H9 (cell line): ENCODE measurements around the gene TACC2. TPM values are rescaled to one million over a fixed set of nuclear protein-coding genes. Genes with fewer than 3 reads are reported as not detected.

ENCODE experiments used
- DNase-seq: peaks from one replicate; pipeline ENCODE4 v3.0.0-alpha.2; 2017
- H2AFZ ChIP-seq: one replicate; pipeline ENCODE4 v1.6.1; 2013; ENCODE audit warnings: mild to moderate bottlenecking, low read length, control low read depth, moderate library complexity
- H2AK5ac ChIP-seq: 2 replicates; pipeline ENCODE4 v1.6.1; 2013; ENCODE audit warnings: low read length, control low read depth, mixed read lengths; ENCODE audit not compliant: insufficient read length
- H2BK120ac ChIP-seq: one replicate; pipeline ENCODE4 v1.6.1; 2013; ENCODE audit warnings: low read depth, mild to moderate bottlenecking, low read length, control low read depth, inconsistent platforms; ENCODE audit not compliant: poor library complexity, severe bottlenecking
- H2BK12ac ChIP-seq: 2 replicates; pipeline ENCODE4 v1.6.1; 2013; ENCODE audit warnings: low read length, control low read depth, mixed read lengths, low read depth; ENCODE audit not compliant: insufficient read length
- H2BK15ac ChIP-seq: 2 replicates; pipeline ENCODE4 v1.6.1; 2013; ENCODE audit warnings: low read depth, low read length, control low read depth
- H2BK20ac ChIP-seq: one replicate; pipeline ENCODE4 v1.6.1; 2013; ENCODE audit warnings: low read depth, mild to moderate bottlenecking, low read length, control low read depth, inconsistent platforms; ENCODE audit not compliant: poor library complexity, severe bottlenecking
- H2BK5ac ChIP-seq: 2 replicates; pipeline ENCODE4 v1.6.1; 2013; ENCODE audit warnings: low read length, control low read depth, mixed read lengths; ENCODE audit not compliant: insufficient read length
- H3K14ac ChIP-seq: 2 replicates; pipeline ENCODE4 v1.6.1; 2013; ENCODE audit warnings: low read length, control low read depth; ENCODE audit not compliant: insufficient read depth
- H3K18ac ChIP-seq: 2 replicates; pipeline ENCODE4 v1.6.1; 2013; ENCODE audit warnings: low read depth, mild to moderate bottlenecking, mixed read lengths, low read length, control low read depth; ENCODE audit not compliant: insufficient read length
- H3K23ac ChIP-seq: 2 replicates; pipeline ENCODE4 v1.6.1; 2013; ENCODE audit warnings: low read length, control low read depth, mixed read lengths, low read depth; ENCODE audit not compliant: insufficient read length
- H3K23me2 ChIP-seq: 2 replicates; pipeline ENCODE4 v1.6.1; 2013; ENCODE audit warnings: low read depth, mild to moderate bottlenecking, mixed read lengths, low read length, control low read depth; ENCODE audit not compliant: insufficient read length, poor library complexity, severe bottlenecking
- H3K27ac ChIP-seq: 2 replicates; pipeline ENCODE4 v1.5.1; 2013; ENCODE audit warnings: low read length, control low read depth, mixed read lengths, low read depth; ENCODE audit not compliant: insufficient read length
- H3K27me3 ChIP-seq: 2 replicates; pipeline ENCODE4 v1.6.1; 2013; ENCODE audit warnings: low read length, control low read depth, inconsistent platforms; ENCODE audit not compliant: insufficient read depth
- H3K4ac ChIP-seq: 2 replicates; pipeline ENCODE4 v1.6.1; 2013; ENCODE audit warnings: low read depth, mild to moderate bottlenecking, control low read depth, inconsistent platforms, low read length, moderate library complexity
- H3K4me1 ChIP-seq: 2 replicates; pipeline ENCODE4 v1.6.1; 2013; ENCODE audit warnings: low read length, control low read depth, inconsistent platforms; ENCODE audit not compliant: insufficient read depth
- H3K4me2 ChIP-seq: 2 replicates; pipeline ENCODE4 v1.6.1; 2013; ENCODE audit warnings: low read length, control low read depth, mixed read lengths; ENCODE audit not compliant: insufficient read length, insufficient read depth
- H3K56ac ChIP-seq: 2 replicates; pipeline ENCODE4 v1.6.1; 2013; ENCODE audit warnings: low read depth, mild to moderate bottlenecking, mixed read lengths, low read length, control low read depth; ENCODE audit not compliant: insufficient read length
- H3K79me1 ChIP-seq: 2 replicates; pipeline ENCODE4 v1.6.1; 2013; ENCODE audit warnings: low read depth, mild to moderate bottlenecking, moderate library complexity, low read length, control low read depth, inconsistent platforms; ENCODE audit not compliant: insufficient read depth, poor library complexity, severe bottlenecking
- H3K79me2 ChIP-seq: 2 replicates; pipeline ENCODE4 v1.6.1; 2013; ENCODE audit warnings: low read length, control low read depth, inconsistent platforms; ENCODE audit not compliant: insufficient read depth
- H3K9ac ChIP-seq: 2 replicates; pipeline ENCODE4 v1.6.1; 2013; ENCODE audit warnings: low read length, control low read depth, mixed read lengths; ENCODE audit not compliant: insufficient read length; ENCODE audit errors: extremely low read depth
- H3K9me3 ChIP-seq: one replicate; pipeline ENCODE4 v1.6.1; 2013; ENCODE audit warnings: low read depth, low read length, inconsistent platforms; ENCODE audit not compliant: control insufficient read depth
- H3T11ph ChIP-seq: one replicate; pipeline ENCODE4 v1.6.1; 2013; ENCODE audit warnings: mild to moderate bottlenecking, low read length, control low read depth, inconsistent platforms
- H4K20me1 ChIP-seq: one replicate; pipeline ENCODE4 v1.6.1; 2013; ENCODE audit not compliant: control insufficient read depth, insufficient read length, insufficient read depth
- H4K5ac ChIP-seq: 2 replicates; pipeline ENCODE4 v1.6.1; 2013; ENCODE audit warnings: low read depth, mild to moderate bottlenecking, mixed read lengths, low read length, control low read depth; ENCODE audit not compliant: insufficient read length
- H4K8ac ChIP-seq: replicated peaks from 2 replicates; pipeline ENCODE4 v1.6.1; 2013; ENCODE audit warnings: low read length, control low read depth, mixed read lengths, low read depth; ENCODE audit not compliant: insufficient read length
- H4K91ac ChIP-seq: 2 replicates; pipeline ENCODE4 v1.6.1; 2013; ENCODE audit warnings: low read depth, mild to moderate bottlenecking, moderate library complexity, mixed read lengths, low read length, control low read depth; ENCODE audit not compliant: insufficient read length
- H3K27ac Mint-ChIP-seq, 3 experiments: 2 replicates in 2 of 3; 3 replicates in 1 of 3; pipeline ENCODE4 v1.8.0; 2020 to 2021; ENCODE audit warnings: mixed read lengths in 3 of 3, mild to moderate bottlenecking in 1 of 3, moderate library complexity in 1 of 3
- H3K27me3 Mint-ChIP-seq: 2 replicates; pipeline ENCODE4 v1.8.0; 2021; ENCODE audit warnings: low read depth, mild to moderate bottlenecking, moderate library complexity, mixed read lengths
- H3K36me3 Mint-ChIP-seq, 3 experiments: 2 replicates in 2 of 3; 3 replicates in 1 of 3; pipeline ENCODE4 v1.8.0; 2020 to 2021; ENCODE audit warnings: low read depth in 3 of 3, mixed read lengths in 3 of 3; ENCODE audit not compliant: insufficient read depth in 1 of 3
- H3K4me1 Mint-ChIP-seq, 2 experiments: 2 replicates each; pipeline ENCODE4 v1.8.0; 2020; ENCODE audit warnings: mixed read lengths in 2 of 2
- H3K4me3 Mint-ChIP-seq, 2 experiments: 2 replicates in 1 of 2; 3 replicates in 1 of 2; pipeline ENCODE4 v1.8.0; 2020 to 2021; ENCODE audit warnings: mild to moderate bottlenecking in 2 of 2, mixed read lengths in 2 of 2, moderate library complexity in 1 of 2
- H3K9me3 Mint-ChIP-seq, 2 experiments: 2 replicates in 1 of 2; 3 replicates in 1 of 2; pipeline ENCODE4 v1.8.0; 2020; ENCODE audit warnings: mild to moderate bottlenecking in 2 of 2, mixed read lengths in 2 of 2, moderate library complexity in 1 of 2
- CTCF ChIP-seq: fragments of 200-600 bp; sonication (generic); conservative IDR thresholded peaks from 3 replicates; pipeline ENCODE4 v1.8.0; 2021; ENCODE audit warnings: antibody characterized with exemption, mild to moderate bottlenecking
- WGBS: extraction: QIAGEN DNeasy Blood & Tissue Kit; methylation state at CpG from one replicate; pipeline ENCODE4 v1.1.7; 2013; ENCODE audit warnings: missing lambda C conversion rate, low lambda C conversion rate, mixed read lengths; ENCODE audit not compliant: insufficient read length; ENCODE audit errors: extremely low coverage; 5-methylcytosine and 5-hydroxymethylcytosine counted together
- total RNA-seq: library from RNA; stranded (reverse); gene quantifications from 2 replicates; pipeline ENCODE4 v1.2.1, GENCODE V29; 2021

The TACC2 gene
- total RNA-seq, 1 experiment from 2014 or later: 58.1 TPM

- H3K27ac Mint-ChIP-seq: no peak overlapping the region
- DNase-seq: no peak
- Histone ChIP-seq H3K4ac (no peak overlapping the region), H2AK5ac (no peak overlapping the region), H3K27ac (no peak overlapping the region), H2BK20ac (no peak overlapping the region), H3K4me2 (no peak overlapping the region), H4K8ac (no peak overlapping the region), H3K23ac (no peak overlapping the region), H3T11ph (no peak overlapping the region), H3K4me1 (no peaks in the 10 kb centered on the region), H4K91ac (no peak overlapping the region), H3K18ac (no peak overlapping the region), H3K9me3 (no peaks in the 10 kb centered on the region), H3K56ac (no peak overlapping the region), H4K20me1 (no peaks in the 10 kb centered on the region), H2BK15ac (no peak overlapping the region), H3K27me3 (no peaks in the 10 kb centered on the region), H4K5ac (no peak overlapping the region), H2BK5ac (no peak overlapping the region), H2AFZ (no peak overlapping the region), H3K23me2 (no peaks in the 10 kb centered on the region), H3K79me1 (no peaks in the 10 kb centered on the region), H2BK120ac (no peak overlapping the region), H3K9ac (no peak overlapping the region), H3K14ac (no peak overlapping the region; the same call in 1 of the 2 replicates), H2BK12ac (no peak overlapping the region), H3K79me2 (no peaks in the 10 kb centered on the region)
- no CpG with 5 or more reads among the region's 15 CpGs for WGBS
- H3K36me3 Mint-ChIP-seq: no peaks in the 10 kb centered on the region; a peak in 2 of 7 replicates
- H3K9me3 Mint-ChIP-seq: no peaks in the 10 kb centered on the region
- H3K4me1 Mint-ChIP-seq: peaks cover 0 to under 1% of the 10 kb centered on the region in 2 experiments; a peak in 1 of 4 replicates
- no peak for TF ChIP-seq CTCF
- H3K27me3 Mint-ChIP-seq: peaks cover 1% of the 10 kb centered on the region; the same call in 1 of the 2 replicates
- no peak overlapping the region for H3K4me3 Mint-ChIP-seq
These were observed 95.5 kb downstream of the TACC2 start for GRCh38 chr10:122084286-122085041.
